ENCODE measurements around the gene LBHD1. TPM values are rescaled to one million over a fixed set of nuclear protein-coding genes. Genes with fewer than 3 reads are reported as not detected.

LBHD1 gene
- total and polyA plus RNA-seq, 2 of the 13 experiments (the other 11 are each of a cell fraction or from before 2014, with no cell fraction given) = 3.2 to 3.7 TPM

GRCh38 chr11:62678770-62679696 lies 7.0 kb upstream of the LBHD1 start, which contains the start of gene UBXN1 (continued):
- no peak for TF ChIP-seq DPF2 (CRISPR knock-in tag; IDR thresholded peaks at IDR 0.05; ENCODE audit: borderline replicate concordance, low read depth)
- peak; percentile 57; the same call in 1 of the 2 replicates for TF ChIP-seq POGK (CRISPR knock-in tag; conservative IDR thresholded peaks at IDR 0.05)
- TF ChIP-seq MAF1 (CRISPR knock-in tag; IDR thresholded peaks at IDR 0.05; ENCODE audit: borderline replicate concordance) = no peak
- no peak for TF ChIP-seq E2F1 (CRISPR knock-in tag; IDR thresholded peaks at IDR 0.05)
- TF ChIP-seq ZNF616 (CRISPR knock-in tag; IDR thresholded peaks at IDR 0.05; ENCODE audit: low read depth) = peak; percentile 56; the same call in 1 of the 2 replicates
- TF ChIP-seq ZNF263 (CRISPR knock-in tag; IDR thresholded peaks at IDR 0.05) = 0 out of 2 replicates have a peak, but pooled peaks have one; percentile 17
- TF ChIP-seq TBX2 (CRISPR knock-in tag; IDR thresholded peaks at IDR 0.05; ENCODE audit: borderline replicate concordance) = peak; percentile 49
- no peak for TF ChIP-seq ZBTB7A (CRISPR knock-in tag; IDR thresholded peaks at IDR 0.05)
- TF ChIP-seq, protein P1, sequence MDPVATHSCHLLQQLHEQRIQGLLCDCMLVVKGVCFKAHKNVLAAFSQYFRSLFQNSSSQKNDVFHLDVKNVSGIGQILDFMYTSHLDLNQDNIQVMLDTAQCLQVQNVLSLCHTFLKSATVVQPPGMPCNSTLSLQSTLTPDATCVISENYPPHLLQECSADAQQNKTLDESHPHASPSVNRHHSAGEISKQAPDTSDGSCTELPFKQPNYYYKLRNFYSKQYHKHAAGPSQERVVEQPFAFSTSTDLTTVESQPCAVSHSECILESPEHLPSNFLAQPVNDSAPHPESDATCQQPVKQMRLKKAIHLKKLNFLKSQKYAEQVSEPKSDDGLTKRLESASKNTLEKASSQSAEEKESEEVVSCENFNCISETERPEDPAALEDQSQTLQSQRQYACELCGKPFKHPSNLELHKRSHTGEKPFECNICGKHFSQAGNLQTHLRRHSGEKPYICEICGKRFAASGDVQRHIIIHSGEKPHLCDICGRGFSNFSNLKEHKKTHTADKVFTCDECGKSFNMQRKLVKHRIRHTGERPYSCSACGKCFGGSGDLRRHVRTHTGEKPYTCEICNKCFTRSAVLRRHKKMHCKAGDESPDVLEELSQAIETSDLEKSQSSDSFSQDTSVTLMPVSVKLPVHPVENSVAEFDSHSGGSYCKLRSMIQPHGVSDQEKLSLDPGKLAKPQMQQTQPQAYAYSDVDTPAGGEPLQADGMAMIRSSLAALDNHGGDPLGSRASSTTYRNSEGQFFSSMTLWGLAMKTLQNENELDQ (CRISPR knock-in tag; IDR thresholded peaks at IDR 0.05; ENCODE audit: borderline replicate concordance) = no peak
- TF ChIP-seq, protein P2, sequence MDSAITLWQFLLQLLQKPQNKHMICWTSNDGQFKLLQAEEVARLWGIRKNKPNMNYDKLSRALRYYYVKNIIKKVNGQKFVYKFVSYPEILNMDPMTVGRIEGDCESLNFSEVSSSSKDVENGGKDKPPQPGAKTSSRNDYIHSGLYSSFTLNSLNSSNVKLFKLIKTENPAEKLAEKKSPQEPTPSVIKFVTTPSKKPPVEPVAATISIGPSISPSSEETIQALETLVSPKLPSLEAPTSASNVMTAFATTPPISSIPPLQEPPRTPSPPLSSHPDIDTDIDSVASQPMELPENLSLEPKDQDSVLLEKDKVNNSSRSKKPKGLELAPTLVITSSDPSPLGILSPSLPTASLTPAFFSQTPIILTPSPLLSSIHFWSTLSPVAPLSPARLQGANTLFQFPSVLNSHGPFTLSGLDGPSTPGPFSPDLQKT (CRISPR knock-in tag; IDR thresholded peaks at IDR 0.05; ENCODE audit: borderline replicate concordance) = no peak
- no peak for TF ChIP-seq ZNF180 (CRISPR knock-in tag; IDR thresholded peaks at IDR 0.05; ENCODE audit: borderline replicate concordance, low read depth)
- TF ChIP-seq NFATC3 (CRISPR knock-in tag; IDR thresholded peaks at IDR 0.05) = no peak
- TF ChIP-seq, protein P3, sequence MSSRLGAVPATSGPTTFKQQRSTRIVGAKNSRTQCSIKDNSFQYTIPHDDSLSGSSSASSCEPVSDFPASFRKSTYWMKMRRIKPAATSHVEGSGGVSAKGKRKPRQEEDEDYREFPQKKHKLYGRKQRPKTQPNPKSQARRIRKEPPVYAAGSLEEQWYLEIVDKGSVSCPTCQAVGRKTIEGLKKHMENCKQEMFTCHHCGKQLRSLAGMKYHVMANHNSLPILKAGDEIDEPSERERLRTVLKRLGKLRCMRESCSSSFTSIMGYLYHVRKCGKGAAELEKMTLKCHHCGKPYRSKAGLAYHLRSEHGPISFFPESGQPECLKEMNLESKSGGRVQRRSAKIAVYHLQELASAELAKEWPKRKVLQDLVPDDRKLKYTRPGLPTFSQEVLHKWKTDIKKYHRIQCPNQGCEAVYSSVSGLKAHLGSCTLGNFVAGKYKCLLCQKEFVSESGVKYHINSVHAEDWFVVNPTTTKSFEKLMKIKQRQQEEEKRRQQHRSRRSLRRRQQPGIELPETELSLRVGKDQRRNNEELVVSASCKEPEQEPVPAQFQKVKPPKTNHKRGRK (CRISPR knock-in tag; IDR thresholded peaks at IDR 0.05) = no peak
- TF ChIP-seq, protein P4, sequence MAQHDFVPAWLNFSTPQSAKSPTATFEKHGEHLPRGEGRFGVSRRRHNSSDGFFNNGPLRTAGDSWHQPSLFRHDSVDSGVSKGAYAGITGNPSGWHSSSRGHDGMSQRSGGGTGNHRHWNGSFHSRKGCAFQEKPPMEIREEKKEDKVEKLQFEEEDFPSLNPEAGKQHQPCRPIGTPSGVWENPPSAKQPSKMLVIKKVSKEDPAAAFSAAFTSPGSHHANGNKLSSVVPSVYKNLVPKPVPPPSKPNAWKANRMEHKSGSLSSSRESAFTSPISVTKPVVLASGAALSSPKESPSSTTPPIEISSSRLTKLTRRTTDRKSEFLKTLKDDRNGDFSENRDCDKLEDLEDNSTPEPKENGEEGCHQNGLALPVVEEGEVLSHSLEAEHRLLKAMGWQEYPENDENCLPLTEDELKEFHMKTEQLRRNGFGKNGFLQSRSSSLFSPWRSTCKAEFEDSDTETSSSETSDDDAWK (CRISPR knock-in tag; IDR thresholded peaks at IDR 0.05) = no peak
- TF ChIP-seq HDAC6 (IDR thresholded peaks at IDR 0.05; ENCODE audit: low read depth, low read length) = no peak

Measured in HepG2 (cell line).